HEK293 (cell line): ENCODE measurements around the gene ASAH2.

Experiments used
- REPIN1 ChIP-seq: fragments of 450-650 bp; formaldehyde crosslinking; IDR thresholded peaks from 2 replicates; pipeline ENCODE4 v1.5.1; 2017; ENCODE audit warnings: missing biosample characterization, missing genetic modification characterization, low read depth
- YY1 ChIP-seq: fragments of 450-650 bp; formaldehyde crosslinking; IDR thresholded peaks from 2 replicates; pipeline ENCODE4 v1.5.1; 2018; ENCODE audit warnings: missing biosample characterization, missing genetic modification characterization
- ZFP41 ChIP-seq: fragments of 450-650 bp; formaldehyde crosslinking; IDR thresholded peaks from 2 replicates; pipeline ENCODE4 v1.5.1; 2016; ENCODE audit warnings: missing biosample characterization, missing genetic modification characterization, borderline replicate concordance
- ZNF114 ChIP-seq: fragments of 450-650 bp; formaldehyde crosslinking; IDR thresholded peaks from 2 replicates; pipeline ENCODE4 v1.5.0; 2017; ENCODE audit warnings: missing biosample characterization, missing genetic modification characterization
- ZNF202 ChIP-seq: fragments of 450-650 bp; formaldehyde crosslinking; IDR thresholded peaks from 2 replicates; pipeline ENCODE4 v1.5.1; 2016; ENCODE audit warnings: missing biosample characterization, missing genetic modification characterization, borderline replicate concordance
- ZNF248 ChIP-seq: fragments of 450-650 bp; formaldehyde crosslinking; IDR thresholded peaks from 2 replicates; pipeline ENCODE4 v1.5.1; 2017; ENCODE audit warnings: missing biosample characterization, missing genetic modification characterization
- ZNF280D ChIP-seq: fragments of 450-650 bp; formaldehyde crosslinking; IDR thresholded peaks from 2 replicates; pipeline ENCODE4 v1.5.1; 2016; ENCODE audit warnings: missing biosample characterization, missing genetic modification characterization

GRCh38 chr10:50224330-50224952, 26.9 kb downstream of the ASAH2 start:
- TF ChIP-seq ZNF248 (tag by site-specific recombination) (no peak), ZFP41 (tag by site-specific recombination) (no peak), ZNF202 (tag by site-specific recombination) (no peak), YY1 (tag by site-specific recombination) (no peak), ZNF280D (tag by site-specific recombination) (no peak), REPIN1 (tag by site-specific recombination) (no peak), ZNF114 (no peak)
